ENCODE measurements around the gene PLPP6. TPM values are rescaled to one million over a fixed set of nuclear protein-coding genes. Genes with fewer than 3 reads are reported as not detected.

Gene PLPP6
- total RNA-seq, 1 donor from 2014 or later = 8.6 TPM

GRCh38 chr9:4677392-4677791 lies 15.3 kb downstream of the PLPP6 start:
- H3K27ac Mint-ChIP-seq (ENCODE audit: unreplicated experiment) = no peak overlapping the region
- no peaks in the 10 kb centered on the region for H3K36me3 Mint-ChIP-seq (ENCODE audit: low read depth)
- no peaks in the 10 kb centered on the region for H3K27me3 Mint-ChIP-seq (ENCODE audit: low read depth)
- H3K4me3 Mint-ChIP-seq = no peak overlapping the region
- H3K9me3 Mint-ChIP-seq = no peaks in the 10 kb centered on the region
- DNase-seq (ENCODE audit: low read depth, low spot score) = no peak
- H3K4me1 Mint-ChIP-seq = no peaks in the 10 kb centered on the region
- TF ChIP-seq CTCF (conservative IDR thresholded peaks at IDR 0.05) = no peak

GRCh38 chr9:4678679-4679267 lies 16.7 kb downstream of the PLPP6 start:
- no peaks in the 10 kb centered on the region for H3K4me1 Mint-ChIP-seq
- no peak overlapping the region for H3K4me3 Mint-ChIP-seq
- H3K27ac Mint-ChIP-seq (ENCODE audit: unreplicated experiment) = no peak overlapping the region
- no peak for TF ChIP-seq CTCF (conservative IDR thresholded peaks at IDR 0.05)
- H3K36me3 Mint-ChIP-seq (ENCODE audit: low read depth) = peaks cover 3% of the 10 kb centered on the region
- no peaks in the 10 kb centered on the region for H3K9me3 Mint-ChIP-seq
- DNase-seq (ENCODE audit: low read depth, low spot score) = no peak
- H3K27me3 Mint-ChIP-seq (ENCODE audit: low read depth) = no peaks in the 10 kb centered on the region

- H3K27ac Mint-ChIP-seq (ENCODE audit: unreplicated experiment) = no peak within 1 kb of the TSS
- H3K9me3 Mint-ChIP-seq = no peaks in the 10 kb centered on the region
- peaks cover 3% of the 10 kb centered on the region for H3K36me3 Mint-ChIP-seq (ENCODE audit: low read depth)
- no peak within 1 kb of the TSS for H3K4me3 Mint-ChIP-seq
- no peaks in the 10 kb centered on the region for H3K27me3 Mint-ChIP-seq (ENCODE audit: low read depth)
- DNase-seq (ENCODE audit: low read depth, low spot score) = peak; percentile 97
- peak; percentile 78 for TF ChIP-seq CTCF (conservative IDR thresholded peaks at IDR 0.05)
- no peaks in the 10 kb centered on the region for H3K4me1 Mint-ChIP-seq
Observed at GRCh38 chr9:4679268-4680172, 17.4 kb downstream of the PLPP6 start, which contains the start of gene CDC37L1. Gene CDC37L1 (plus strand): TSS chr9:4679569. CDS start chr9:4679768, 199 bp downstream.

GRCh38 chr9:4680173-4680525 lies 18.1 kb downstream of the PLPP6 start:
- H3K27me3 Mint-ChIP-seq (ENCODE audit: low read depth) = no peaks in the 10 kb centered on the region
- H3K36me3 Mint-ChIP-seq (ENCODE audit: low read depth) = peaks cover 3% of the 10 kb centered on the region
- no peaks in the 10 kb centered on the region for H3K9me3 Mint-ChIP-seq
- no peak for DNase-seq (ENCODE audit: low read depth, low spot score)
- no peak overlapping the region for H3K27ac Mint-ChIP-seq (ENCODE audit: unreplicated experiment)
- TF ChIP-seq CTCF (conservative IDR thresholded peaks at IDR 0.05) = no peak
- H3K4me1 Mint-ChIP-seq = no peaks in the 10 kb centered on the region
- H3K4me3 Mint-ChIP-seq = no peak overlapping the region

- TF ChIP-seq CTCF (conservative IDR thresholded peaks at IDR 0.05) = no peak
- no peak overlapping the region for H3K4me3 Mint-ChIP-seq
- DNase-seq (ENCODE audit: low read depth, low spot score) = no peak
- H3K27ac Mint-ChIP-seq (ENCODE audit: unreplicated experiment) = no peak overlapping the region
- no peaks in the 10 kb centered on the region for H3K4me1 Mint-ChIP-seq
- H3K9me3 Mint-ChIP-seq = no peaks in the 10 kb centered on the region
- peaks cover 3% of the 10 kb centered on the region for H3K36me3 Mint-ChIP-seq (ENCODE audit: low read depth)
- H3K27me3 Mint-ChIP-seq (ENCODE audit: low read depth) = no peaks in the 10 kb centered on the region
Observed at GRCh38 chr9:4680750-4681149, 18.7 kb downstream of the PLPP6 start.
